ENCODE measurements around the gene ZBTB7C. TPM values are rescaled to one million over a fixed set of nuclear protein-coding genes. Genes with fewer than 3 reads are reported as not detected.

The ZBTB7C gene
- total RNA-seq, 1 donor, result 0.09 TPM

- DNase-seq (ENCODE audit: low read depth), result peak; percentile 9
- no peak overlapping the region for H3K4me3 ChIP-seq (ENCODE audit: low read depth, low read length)
Measured at GRCh38 chr18:48391868-48392267, 17.3 kb downstream of the ZBTB7C start.

GRCh38 chr18:48390641-48391040 lies 18.5 kb downstream of the ZBTB7C start:
- no peak for TF ChIP-seq CTCF (IDR thresholded peaks at IDR 0.05; ENCODE audit: insufficient read depth, low read length)
- H3K4me3 ChIP-seq (ENCODE audit: low read depth, low read length), result no peak overlapping the region
- no peak for DNase-seq (ENCODE audit: low read depth)

More at GRCh38 chr18:48391868-48392267, 17.3 kb downstream of the ZBTB7C start:
- no peak for TF ChIP-seq CTCF (IDR thresholded peaks at IDR 0.05; ENCODE audit: insufficient read depth, low read length)

GRCh38 chr18:48388478-48388877 lies 20.7 kb downstream of the ZBTB7C start:
- TF ChIP-seq CTCF (IDR thresholded peaks at IDR 0.05; ENCODE audit: insufficient read depth, low read length), result no peak
- no peak overlapping the region for H3K4me3 ChIP-seq (ENCODE audit: low read depth, low read length)
- no peak for DNase-seq (ENCODE audit: low read depth)

- no peak for DNase-seq (ENCODE audit: low read depth)
- no peak overlapping the region for H3K4me3 ChIP-seq (ENCODE audit: low read depth, low read length)
- TF ChIP-seq CTCF (IDR thresholded peaks at IDR 0.05; ENCODE audit: insufficient read depth, low read length), result no peak
Measured at GRCh38 chr18:48387300-48387699, 21.9 kb downstream of the ZBTB7C start.

- no peak for TF ChIP-seq CTCF (IDR thresholded peaks at IDR 0.05; ENCODE audit: insufficient read depth, low read length)
- no peak for DNase-seq (ENCODE audit: low read depth)
- H3K4me3 ChIP-seq (ENCODE audit: low read depth, low read length), result no peak overlapping the region
Measured at GRCh38 chr18:48385596-48385995, 23.6 kb downstream of the ZBTB7C start.

- DNase-seq (ENCODE audit: low read depth), result no peak
- no peak overlapping the region for H3K4me3 ChIP-seq (ENCODE audit: low read depth, low read length)
- TF ChIP-seq CTCF (IDR thresholded peaks at IDR 0.05; ENCODE audit: insufficient read depth, low read length), result no peak
Measured at GRCh38 chr18:48376934-48377333, 32.2 kb downstream of the ZBTB7C start.

- H3K4me3 ChIP-seq (ENCODE audit: low read depth, low read length), result no peak overlapping the region
- no peak for DNase-seq (ENCODE audit: low read depth)
- no peak for TF ChIP-seq CTCF (IDR thresholded peaks at IDR 0.05; ENCODE audit: insufficient read depth, low read length)
Measured at GRCh38 chr18:48376406-48376805, 32.8 kb downstream of the ZBTB7C start.
